ENCODE data around the gene DUSP28. TPM values are rescaled to one million over a fixed set of nuclear protein-coding genes. Genes with fewer than 3 reads are reported as not detected.
"Not testable (repeated sequence)": the region's sequence is repeated elsewhere in the genome, so short reads cannot be mapped to it uniquely, and the experiment has no call there.

DUSP28 gene
- total RNA-seq, 1 experiment from 2014 or later, result 2.5 TPM

DNA sequence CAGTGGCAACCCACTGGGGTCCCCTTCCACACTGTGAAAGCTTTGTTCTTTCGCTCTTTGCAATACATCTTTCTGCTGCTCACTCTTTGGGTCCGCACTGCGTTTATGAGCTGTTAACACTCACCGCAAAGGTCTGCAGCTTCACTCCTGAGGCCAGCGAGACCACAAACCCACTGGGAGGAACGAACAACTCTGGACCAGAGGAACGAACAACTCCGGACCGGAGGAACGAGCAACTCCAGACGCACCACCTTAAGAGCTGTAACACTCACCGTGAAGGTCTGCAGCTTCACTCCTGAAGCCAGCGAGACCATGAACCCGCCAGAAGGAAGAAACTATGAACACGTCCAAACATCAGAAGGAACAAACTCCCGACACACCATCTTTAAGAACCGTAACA is 21.1 kb upstream of the DUSP28 start:
- not testable (repeated sequence) for H3K36me3 ChIP-seq (replicated peaks; ENCODE audit: control insufficient read depth, insufficient read depth, low read length); H3K4me3 ChIP-seq (ENCODE audit: insufficient read depth, low read depth, low read length); H3K27me3 ChIP-seq (ENCODE audit: control insufficient read depth, insufficient read depth, low read length); DNase-seq

DNA sequence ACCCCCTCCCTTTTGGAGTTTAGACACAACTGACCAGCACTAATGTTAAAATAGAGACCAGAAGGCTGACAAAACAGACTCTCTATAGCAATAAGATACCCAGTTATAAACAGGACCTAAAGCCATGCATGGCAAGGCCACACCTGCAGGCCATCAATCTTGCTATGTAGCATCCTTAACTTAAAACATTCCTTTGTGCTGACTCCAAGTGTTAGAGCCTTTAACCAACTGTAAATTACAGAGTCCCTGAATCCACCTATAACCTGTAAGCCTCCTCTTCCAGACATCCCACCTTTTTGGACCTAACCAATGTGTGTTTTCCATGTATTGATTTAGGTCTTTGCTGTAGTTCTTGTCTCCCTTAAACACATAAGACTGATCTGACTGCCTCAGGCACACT is 20.3 kb upstream of the DUSP28 start:
- Histone ChIP-seq H3K36me3 (replicated peaks; ENCODE audit: control insufficient read depth, insufficient read depth, low read length) (no peaks in the 10 kb centered on the region; the same call in 1 of the 2 replicates), H3K27me3 (ENCODE audit: control insufficient read depth, insufficient read depth, low read length) (no peaks in the 10 kb centered on the region), H3K4me3 (ENCODE audit: insufficient read depth, low read depth, low read length) (no peak overlapping the region)
- DNase-seq, result no peak

DNA sequence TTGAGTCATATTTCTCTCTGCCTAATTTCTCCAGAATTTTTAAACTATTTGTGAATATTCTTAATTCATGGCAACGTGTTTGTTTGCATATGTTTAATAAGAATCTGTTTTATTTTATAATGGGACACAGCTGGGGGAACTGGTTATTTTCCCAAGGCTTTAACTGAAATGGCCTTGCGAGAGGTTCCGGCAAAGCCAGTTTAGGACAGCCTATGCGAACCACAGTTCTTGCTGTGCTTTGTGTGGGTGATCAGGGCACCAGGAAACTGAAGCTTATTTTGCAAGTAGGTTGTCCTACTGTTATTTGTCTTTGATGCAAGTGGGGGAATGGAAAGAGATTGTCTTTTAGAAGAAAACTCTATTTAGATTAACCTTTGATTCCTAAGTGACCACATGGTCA is 8.9 kb upstream of the DUSP28 start:
- DNase-seq, result no peak
- H3K4me3 ChIP-seq (ENCODE audit: insufficient read depth, low read depth, low read length), result no peak overlapping the region

GRCh38 chr2:240551811-240552210 is 8.3 kb upstream of the DUSP28 start:
- Histone ChIP-seq H3K27me3 (ENCODE audit: control insufficient read depth, insufficient read depth, low read length) (no peaks in the 10 kb centered on the region), H3K4me3 (ENCODE audit: insufficient read depth, low read depth, low read length) (no peak overlapping the region), H3K36me3 (replicated peaks; ENCODE audit: control insufficient read depth, insufficient read depth, low read length) (no peaks in the 10 kb centered on the region)
- DNase-seq, result no peak

More for the DNA sequence above, 8.9 kb upstream of the DUSP28 start:
- H3K27me3 ChIP-seq (ENCODE audit: control insufficient read depth, insufficient read depth, low read length), result no peaks in the 10 kb centered on the region
- no peaks in the 10 kb centered on the region for H3K36me3 ChIP-seq (replicated peaks; ENCODE audit: control insufficient read depth, insufficient read depth, low read length)

DNA sequence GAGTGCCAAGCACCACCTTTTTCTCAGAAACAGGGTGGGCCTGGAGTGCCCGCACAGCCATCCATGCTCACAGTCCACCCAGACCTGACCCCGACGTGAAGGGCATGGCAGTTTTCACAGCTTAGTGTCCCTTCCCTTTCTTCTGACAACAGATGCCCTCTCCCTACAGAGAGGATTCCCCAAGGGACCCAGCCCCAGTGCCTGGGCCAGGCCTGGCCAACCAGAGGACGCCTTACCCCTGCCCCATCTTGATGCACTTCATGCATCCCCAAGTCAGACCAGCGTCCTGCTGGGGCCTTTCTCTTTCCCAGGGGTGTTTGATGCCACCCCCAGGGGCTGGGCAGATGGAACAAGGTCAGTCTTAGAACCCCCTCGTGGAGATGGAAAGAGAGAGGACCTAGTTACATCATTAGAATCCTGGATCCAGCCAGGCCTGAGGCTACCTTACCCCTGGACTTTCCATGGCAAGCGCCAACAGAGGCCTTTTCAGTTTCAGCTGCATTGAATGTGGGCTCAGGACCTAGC is 6.1 kb upstream of the DUSP28 start:
- no peak overlapping the region for H3K4me3 ChIP-seq (ENCODE audit: insufficient read depth, low read depth, low read length)
- H3K36me3 ChIP-seq (replicated peaks; ENCODE audit: control insufficient read depth, insufficient read depth, low read length), result no peaks in the 10 kb centered on the region; the same call in 1 of the 2 replicates
- H3K27me3 ChIP-seq (ENCODE audit: control insufficient read depth, insufficient read depth, low read length), result peaks cover 11% of the 10 kb centered on the region
- DNase-seq, result peak; percentile 25

- Histone ChIP-seq H3K4me3 (ENCODE audit: insufficient read depth, low read depth, low read length) (no peak overlapping the region), H3K36me3 (replicated peaks; ENCODE audit: control insufficient read depth, insufficient read depth, low read length) (no peaks in the 10 kb centered on the region; the same call in 1 of the 2 replicates), H3K27me3 (ENCODE audit: control insufficient read depth, insufficient read depth, low read length) (peaks cover 20% of the 10 kb centered on the region)
- DNase-seq, result peak; percentile 24
Observed at GRCh38 chr2:240554767-240555493, 5.2 kb upstream of the DUSP28 start.

DNA sequence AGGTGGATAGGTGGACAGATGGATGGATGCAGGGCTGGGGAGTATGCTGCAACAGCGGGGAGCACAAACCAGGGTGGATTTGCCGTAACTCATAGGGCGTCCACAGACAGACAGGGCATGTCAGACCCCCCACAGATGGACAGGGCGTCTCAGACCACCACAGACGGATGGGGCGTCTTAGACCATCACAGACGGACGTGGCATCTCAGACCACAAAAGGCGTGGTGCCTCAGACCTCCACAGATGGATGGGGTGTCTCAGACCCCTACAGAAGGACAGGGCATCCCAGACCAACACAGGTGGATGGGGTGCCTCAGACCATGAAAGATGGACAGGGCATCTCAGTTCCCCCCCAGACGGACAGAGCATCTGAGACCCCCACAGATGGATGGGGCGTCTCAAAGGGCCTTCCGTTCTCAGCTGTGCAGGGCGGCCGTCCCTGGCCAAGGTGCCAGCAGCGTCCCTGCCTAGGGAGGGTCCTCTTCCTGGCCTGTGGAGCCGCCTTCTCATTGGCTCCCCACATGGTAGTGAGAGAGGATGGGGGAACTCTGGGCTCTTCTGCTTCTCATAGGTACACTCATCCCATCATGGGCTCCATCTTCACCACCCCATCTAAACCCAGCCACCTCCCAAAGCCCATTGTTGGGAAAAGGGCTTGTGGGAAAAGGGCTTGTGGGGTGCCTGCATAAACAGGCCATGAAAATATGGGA is 4.5 kb upstream of the DUSP28 start:
- peaks cover 20% of the 10 kb centered on the region for H3K27me3 ChIP-seq (ENCODE audit: control insufficient read depth, insufficient read depth, low read length)
- H3K4me3 ChIP-seq (ENCODE audit: insufficient read depth, low read depth, low read length), result no peak overlapping the region
- no peak for DNase-seq
- no peaks in the 10 kb centered on the region; the same call in 1 of the 2 replicates for H3K36me3 ChIP-seq (replicated peaks; ENCODE audit: control insufficient read depth, insufficient read depth, low read length)

- H3K4me3 ChIP-seq (ENCODE audit: insufficient read depth, low read depth, low read length), result no peak overlapping the region
- peaks cover 20% of the 10 kb centered on the region for H3K27me3 ChIP-seq (ENCODE audit: control insufficient read depth, insufficient read depth, low read length)
- peak; percentile 90 for DNase-seq
- no peaks in the 10 kb centered on the region; the same call in 1 of the 2 replicates for H3K36me3 ChIP-seq (replicated peaks; ENCODE audit: control insufficient read depth, insufficient read depth, low read length)
Observed at GRCh38 chr2:240556553-240557100, 3.5 kb upstream of the DUSP28 start.

GRCh38 chr2:240557101-240557751 is 2.9 kb upstream of the DUSP28 start:
- DNase-seq, result peak; percentile 70
- peak overlapping the region; percentile 27 for H3K4me3 ChIP-seq (ENCODE audit: insufficient read depth, low read depth, low read length)

DNA sequence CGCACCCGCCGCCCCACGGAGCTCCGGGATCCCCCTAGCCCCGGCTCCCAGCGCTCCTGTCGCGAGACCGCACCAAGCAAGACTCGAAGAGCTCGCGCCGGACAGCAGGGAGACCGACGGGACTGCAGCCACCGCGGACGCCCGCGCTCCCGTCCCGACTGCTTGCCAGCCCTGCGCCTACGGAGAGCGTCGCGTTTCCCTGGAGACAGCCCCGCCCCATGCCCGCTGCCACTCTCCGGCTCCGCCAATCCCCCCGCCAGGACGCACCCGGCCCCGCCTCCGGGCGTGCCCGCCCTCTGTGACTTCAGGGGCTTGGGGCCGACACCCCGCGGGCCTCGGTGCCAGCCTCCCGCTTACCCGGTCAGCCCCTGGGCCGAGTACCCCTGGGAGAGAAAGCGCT is 2.3 kb upstream of the DUSP28 start, which contains the start of gene ANKMY1:
Gene ANKMY1 (minus strand): TSS at position 181 of the 400 bp plus-strand sequence. CDS start 653 bp downstream, outside the sequence.
- Histone ChIP-seq H3K27me3 (ENCODE audit: control insufficient read depth, insufficient read depth, low read length) (peaks cover 20% of the 10 kb centered on the region), H3K4me3 (ENCODE audit: insufficient read depth, low read depth, low read length) (peak within 1 kb of the TSS; percentile 27), H3K36me3 (replicated peaks; ENCODE audit: control insufficient read depth, insufficient read depth, low read length) (no peaks in the 10 kb centered on the region; the same call in 1 of the 2 replicates)
- peak; percentile 99 for DNase-seq

More at GRCh38 chr2:240557101-240557751, 2.9 kb upstream of the DUSP28 start:
- H3K36me3 ChIP-seq (replicated peaks; ENCODE audit: control insufficient read depth, insufficient read depth, low read length), result no peaks in the 10 kb centered on the region; the same call in 1 of the 2 replicates
- H3K27me3 ChIP-seq (ENCODE audit: control insufficient read depth, insufficient read depth, low read length), result peaks cover 20% of the 10 kb centered on the region

GRCh38 chr2:240558236-240558761 is 1.9 kb upstream of the DUSP28 start:
- Histone ChIP-seq H3K36me3 (replicated peaks; ENCODE audit: control insufficient read depth, insufficient read depth, low read length) (no peaks in the 10 kb centered on the region; the same call in 1 of the 2 replicates), H3K4me3 (ENCODE audit: insufficient read depth, low read depth, low read length) (peak overlapping the region; percentile 23)
- no peak for DNase-seq

GRCh38 chr2:240559286-240559685 is 871 bp upstream of the DUSP28 start:
- Histone ChIP-seq H3K36me3 (replicated peaks; ENCODE audit: control insufficient read depth, insufficient read depth, low read length) (no peaks in the 10 kb centered on the region; the same call in 1 of the 2 replicates), H3K27me3 (ENCODE audit: control insufficient read depth, insufficient read depth, low read length) (peaks cover 20% of the 10 kb centered on the region), H3K4me3 (ENCODE audit: insufficient read depth, low read depth, low read length) (no peak overlapping the region)
- DNase-seq, result no peak

More at GRCh38 chr2:240558236-240558761, 1.9 kb upstream of the DUSP28 start:
- peaks cover 20% of the 10 kb centered on the region for H3K27me3 ChIP-seq (ENCODE audit: control insufficient read depth, insufficient read depth, low read length)

- DNase-seq, result peak; percentile 98
- Histone ChIP-seq H3K36me3 (replicated peaks; ENCODE audit: control insufficient read depth, insufficient read depth, low read length) (no peaks in the 10 kb centered on the region; the same call in 1 of the 2 replicates), H3K27me3 (ENCODE audit: control insufficient read depth, insufficient read depth, low read length) (peaks cover 20% of the 10 kb centered on the region), H3K4me3 (ENCODE audit: insufficient read depth, low read depth, low read length) (peak overlapping the region; percentile 74)
Observed at GRCh38 chr2:240560480-240561324, 545 bp downstream of the DUSP28 start.

All from H7 (cell line).